Iris pigment epithelial cell (primary cell): ENCODE results near the gene PANX2.
"Not testable (repeated sequence)": the region's sequence is repeated elsewhere in the genome, so short reads cannot be mapped to it uniquely, and the experiment has no call there.

ENCODE experiments used
- DNase-seq: peaks from one replicate; pipeline ENCODE4 v3.0.0-alpha.2; 2011; ENCODE audit warnings: low read depth

Gene PANX2

GRCh38 chr22:50199251-50199721, 28.8 kb downstream of the PANX2 start:
- no peak for DNase-seq

GRCh38 chr22:50199829-50200460, 29.4 kb downstream of the PANX2 start:
- DNase-seq: peak; percentile 21

GRCh38 chr22:50200461-50201190, 30.1 kb downstream of the PANX2 start, which contains the start of gene SELENOO:
SELENOO (plus strand) TSS chr22:50201011; CDS start chr22:50201037, 26 bp downstream.
- DNase-seq: peak; percentile 87

GRCh38 chr22:50201191-50202129, 30.9 kb downstream of the PANX2 start:
- no peak for DNase-seq

GRCh38 chr22:50202130-50202666, 31.7 kb downstream of the PANX2 start:
- DNase-seq: no peak

- DNase-seq: no peak
Observed at GRCh38 chr22:50203288-50203687, 32.8 kb downstream of the PANX2 start.

GRCh38 chr22:50204571-50204970, 34.0 kb downstream of the PANX2 start:
- no peak for DNase-seq

GRCh38 chr22:50204998-50205397, 34.5 kb downstream of the PANX2 start:
- not testable (repeated sequence) for DNase-seq

- no peak for DNase-seq
Observed at GRCh38 chr22:50205781-50206569, 35.4 kb downstream of the PANX2 start.

GRCh38 chr22:50206599-50206998, 36.1 kb downstream of the PANX2 start:
- peak; percentile 38 for DNase-seq

- no peak for DNase-seq
Observed at GRCh38 chr22:50207383-50208140, 37.0 kb downstream of the PANX2 start.

GRCh38 chr22:50208430-50208938, 38.0 kb downstream of the PANX2 start:
- no peak for DNase-seq

GRCh38 chr22:50208939-50209892, 38.7 kb downstream of the PANX2 start:
- DNase-seq: no peak

- peak; percentile 59 for DNase-seq
Observed at GRCh38 chr22:50209893-50210292, 39.4 kb downstream of the PANX2 start.

GRCh38 chr22:50210378-50211139, 40.0 kb downstream of the PANX2 start:
- DNase-seq: no peak

GRCh38 chr22:50211147-50211546, 40.6 kb downstream of the PANX2 start:
- DNase-seq: no peak

GRCh38 chr22:50213263-50213662, 42.7 kb downstream of the PANX2 start:
- no peak for DNase-seq
